Trophoblast cell (in vitro differentiated cells and primary cell): ENCODE data around the gene ATG12.

Experiments
- DNase-seq, 2 donors: peaks; one replicate each; pipeline ENCODE4 v3.0.0-alpha.2; 2016
- H2AFZ ChIP-seq: 2 replicates; pipeline ENCODE4 v1.6.1; 2013; ENCODE audit warnings: low read length, moderate library complexity, mild to moderate bottlenecking; ENCODE audit not compliant: insufficient read depth, poor library complexity
- H2AK5ac ChIP-seq: 2 replicates; pipeline ENCODE4 v1.6.1; 2013; ENCODE audit warnings: mild to moderate bottlenecking, low read length
- H2BK120ac ChIP-seq: 2 replicates; pipeline ENCODE4 v1.6.1; 2013; ENCODE audit warnings: low read length, mild to moderate bottlenecking, moderate library complexity; ENCODE audit not compliant: insufficient read depth, poor library complexity
- H2BK12ac ChIP-seq: 2 replicates; pipeline ENCODE4 v1.6.1; 2013; ENCODE audit warnings: mild to moderate bottlenecking, low read length, moderate library complexity
- H2BK5ac ChIP-seq: 2 replicates; pipeline ENCODE4 v1.6.1; 2013; ENCODE audit warnings: low read length, low read depth, moderate library complexity, mild to moderate bottlenecking; ENCODE audit not compliant: poor library complexity
- H3K14ac ChIP-seq: 2 replicates; pipeline ENCODE4 v1.6.1; 2013; ENCODE audit warnings: mild to moderate bottlenecking, low read length
- H3K18ac ChIP-seq: 2 replicates; pipeline ENCODE4 v1.6.1; 2013; ENCODE audit warnings: mild to moderate bottlenecking, low read length
- H3K23ac ChIP-seq: 2 replicates; pipeline ENCODE4 v1.6.1; 2013; ENCODE audit warnings: low read length
- H3K27ac ChIP-seq: 2 replicates; pipeline ENCODE4 v1.5.1; 2013; ENCODE audit warnings: low read depth, mild to moderate bottlenecking, inconsistent platforms, low read length, moderate library complexity
- H3K27me3 ChIP-seq: 2 replicates; pipeline ENCODE4 v1.6.1; 2013; ENCODE audit warnings: inconsistent platforms, mild to moderate bottlenecking, low read length, moderate library complexity; ENCODE audit not compliant: insufficient read depth
- H3K36me3 ChIP-seq, 2 experiments: 1 replicate in 1 of 2; 2 replicates in 1 of 2; pipeline ENCODE4 v1.6.1; 2013; ENCODE audit warnings: low read length in 2 of 2, mild to moderate bottlenecking in 2 of 2, moderate library complexity in 1 of 2; ENCODE audit not compliant: insufficient read depth in 2 of 2, control insufficient read depth in 1 of 2
- H3K4ac ChIP-seq: 2 replicates; pipeline ENCODE4 v1.6.1; 2013; ENCODE audit warnings: low read depth, mild to moderate bottlenecking, low read length, moderate library complexity
- H3K4me1 ChIP-seq, 2 experiments: 1 replicate in 1 of 2; 2 replicates in 1 of 2; pipeline ENCODE4 v1.6.1; 2013; ENCODE audit warnings: low read length in 2 of 2, mild to moderate bottlenecking in 2 of 2, moderate library complexity in 1 of 2; ENCODE audit not compliant: insufficient read depth in 2 of 2, control insufficient read depth in 1 of 2
- H3K4me2 ChIP-seq: 2 replicates; pipeline ENCODE4 v1.6.1; 2013; ENCODE audit warnings: inconsistent platforms, mild to moderate bottlenecking, low read length, moderate library complexity
- H3K4me3 ChIP-seq: 2 replicates; pipeline ENCODE4 v1.5.1; 2013; ENCODE audit warnings: mild to moderate bottlenecking, low read depth, low read length, inconsistent platforms
- H3K79me1 ChIP-seq: one replicate; pipeline ENCODE4 v1.6.1; 2013; ENCODE audit warnings: low read length
- H3K79me2 ChIP-seq: 2 replicates; pipeline ENCODE4 v1.6.1; 2013; ENCODE audit warnings: low read length, mild to moderate bottlenecking; ENCODE audit not compliant: control insufficient read depth, insufficient read depth, poor library complexity
- H3K9ac ChIP-seq: 2 replicates; pipeline ENCODE4 v1.6.1; 2013; ENCODE audit warnings: mild to moderate bottlenecking, low read length
- H3K9me3 ChIP-seq: 2 replicates; pipeline ENCODE4 v1.6.1; 2013; ENCODE audit warnings: low read depth, mild to moderate bottlenecking, control low read depth, inconsistent platforms, low read length; ENCODE audit not compliant: insufficient read depth
- H4K12ac ChIP-seq: 2 replicates; pipeline ENCODE4 v1.6.1; 2013; ENCODE audit warnings: low read depth, mild to moderate bottlenecking, low read length, moderate library complexity
- H4K8ac ChIP-seq: 2 replicates; pipeline ENCODE4 v1.6.1; 2013; ENCODE audit warnings: low read depth, mild to moderate bottlenecking, low read length, moderate library complexity
- H4K91ac ChIP-seq: one replicate; pipeline ENCODE4 v1.6.1; 2013; ENCODE audit warnings: low read depth, mild to moderate bottlenecking, low read length, moderate library complexity
- WGBS: extraction: QIAGEN DNeasy Blood & Tissue Kit; methylation state at CpG from one replicate; pipeline ENCODE4 v1.1.7; 2013; ENCODE audit warnings: missing lambda C conversion rate; ENCODE audit not compliant: insufficient read length, insufficient coverage; ENCODE audit errors: extremely low coverage; 5-methylcytosine and 5-hydroxymethylcytosine counted together

Gene ATG12

GRCh38 chr5:115850744-115851416 is 9.5 kb upstream of the ATG12 start:
- no peak overlapping the region for H2AK5ac ChIP-seq
- H3K18ac ChIP-seq: no peak overlapping the region
- no peaks in the 10 kb centered on the region for H3K79me1 ChIP-seq
- H3K27ac ChIP-seq: no peak overlapping the region
- no peaks in the 10 kb centered on the region for H3K27me3 ChIP-seq
- no peak overlapping the region for H3K14ac ChIP-seq
- no peak for DNase-seq
- no CpG with 5 or more reads among the region's 4 CpGs for WGBS
- H3K36me3 ChIP-seq: peaks cover 0 to 2% of the 10 kb centered on the region in 2 experiments
- no peak overlapping the region for H3K4me3 ChIP-seq
- no peak overlapping the region for H3K9ac ChIP-seq
- H3K4ac ChIP-seq: no peak overlapping the region
- H3K9me3 ChIP-seq: peaks cover 2% of the 10 kb centered on the region
- H4K91ac ChIP-seq: no peak overlapping the region
- H2BK12ac ChIP-seq: no peak overlapping the region
- no peaks in the 10 kb centered on the region for H3K4me1 ChIP-seq
- no peak overlapping the region for H4K12ac ChIP-seq
- H2BK5ac ChIP-seq: no peak overlapping the region
- H2BK120ac ChIP-seq: no peak overlapping the region
- no peak overlapping the region for H2AFZ ChIP-seq
- H3K23ac ChIP-seq: no peak overlapping the region
- peaks cover 1% of the 10 kb centered on the region for H3K79me2 ChIP-seq
- no peak overlapping the region for H4K8ac ChIP-seq
- H3K4me2 ChIP-seq: no peak overlapping the region

GRCh38 chr5:115849258-115849798 is 8.0 kb upstream of the ATG12 start:
- Histone ChIP-seq H3K9ac (no peak overlapping the region), H2AFZ (no peak overlapping the region), H3K4ac (no peak overlapping the region), H2BK120ac (no peak overlapping the region), H3K9me3 (peaks cover 2% of the 10 kb centered on the region), H2BK12ac (no peak overlapping the region), H3K27ac (no peak overlapping the region), H2BK5ac (no peak overlapping the region), H3K4me3 (no peak overlapping the region), H3K23ac (peak overlapping the region; percentile 50), H2AK5ac (no peak overlapping the region), H4K12ac (no peak overlapping the region), H3K27me3 (no peaks in the 10 kb centered on the region), H3K14ac (no peak overlapping the region), H4K8ac (no peak overlapping the region), H3K4me1 (peaks cover 0 to 3% of the 10 kb centered on the region in 2 experiments), H3K4me2 (no peak overlapping the region), H3K79me2 (peaks cover 1% of the 10 kb centered on the region), H4K91ac (no peak overlapping the region), H3K18ac (no peak overlapping the region), H3K36me3 (peaks cover 0 to 2% of the 10 kb centered on the region in 2 experiments), H3K79me1 (no peaks in the 10 kb centered on the region)
- no CpG with 5 or more reads among the region's 3 CpGs for WGBS
- DNase-seq: no peak

- H2BK5ac ChIP-seq: no peak overlapping the region
- H3K23ac ChIP-seq: no peak overlapping the region
- no peak for DNase-seq
- H3K4me2 ChIP-seq: no peak overlapping the region
- H2BK120ac ChIP-seq: no peak overlapping the region
- H3K79me2 ChIP-seq: no peaks in the 10 kb centered on the region
- no peak overlapping the region for H4K8ac ChIP-seq
- H3K14ac ChIP-seq: no peak overlapping the region
- no peaks in the 10 kb centered on the region for H3K27me3 ChIP-seq
- no peak overlapping the region for H3K27ac ChIP-seq
- peaks cover 1% of the 10 kb centered on the region for H3K79me1 ChIP-seq
- no peaks in the 10 kb centered on the region for H3K36me3 ChIP-seq
- no peak overlapping the region for H3K4me3 ChIP-seq
- H3K18ac ChIP-seq: no peak overlapping the region
- no CpG with 5 or more reads among the region's 7 CpGs for WGBS
- no peak overlapping the region for H3K9ac ChIP-seq
- H2AK5ac ChIP-seq: no peak overlapping the region
- H4K91ac ChIP-seq: no peak overlapping the region
- no peak overlapping the region for H4K12ac ChIP-seq
- no peaks in the 10 kb centered on the region for H3K9me3 ChIP-seq
- H2BK12ac ChIP-seq: no peak overlapping the region
- H2AFZ ChIP-seq: no peak overlapping the region
- peaks cover 0 to 4% of the 10 kb centered on the region in 2 experiments for H3K4me1 ChIP-seq
- no peak overlapping the region for H3K4ac ChIP-seq
Observed at GRCh38 chr5:115847290-115847689, 5.9 kb upstream of the ATG12 start.

GRCh38 chr5:115844321-115844817 is 3.0 kb upstream of the ATG12 start:
- no peak overlapping the region for H3K23ac ChIP-seq
- H2AFZ ChIP-seq: no peak overlapping the region
- no peak overlapping the region for H4K12ac ChIP-seq
- H3K9ac ChIP-seq: no peak overlapping the region
- H3K79me2 ChIP-seq: peaks cover 6% of the 10 kb centered on the region
- H2BK5ac ChIP-seq: no peak overlapping the region
- H4K91ac ChIP-seq: no peak overlapping the region
- peaks cover 4 to 7% of the 10 kb centered on the region in 2 experiments for H3K4me1 ChIP-seq
- H3K27ac ChIP-seq: no peak overlapping the region
- no peak overlapping the region for H2BK120ac ChIP-seq
- H3K4me3 ChIP-seq: no peak overlapping the region
- no peak overlapping the region for H2AK5ac ChIP-seq
- H3K79me1 ChIP-seq: peaks cover 11% of the 10 kb centered on the region
- no peak overlapping the region for H3K4ac ChIP-seq
- H4K8ac ChIP-seq: no peak overlapping the region
- no peak overlapping the region for H3K18ac ChIP-seq
- H3K14ac ChIP-seq: no peak overlapping the region
- no peaks in the 10 kb centered on the region for H3K27me3 ChIP-seq
- DNase-seq: peak in 1 of 2 donors; percentile 54
- WGBS: no CpG with 5 or more reads among the region's 7 CpGs
- H3K4me2 ChIP-seq: no peak overlapping the region
- no peaks in the 10 kb centered on the region for H3K9me3 ChIP-seq
- H2BK12ac ChIP-seq: no peak overlapping the region
- no peaks in the 10 kb centered on the region for H3K36me3 ChIP-seq
